T-helper 2 cell treated with Interferon-gamma antibody and Interleukin-4, amounts not matched to agents 100 ng/mL and 5 ng/mL, for 36 hours (primary cell): Measurements from ENCODE around the gene SPATS1. TPM values are rescaled to one million over a fixed set of nuclear protein-coding genes. Genes with fewer than 3 reads are reported as not detected.

ENCODE experiments used
- intact Hi-C: fragments of 100-400 bp; cut with micrococcal nuclease; formaldehyde crosslinking; loops from one replicate; pipeline ENCODE4 v1.15.1; 2023
- total RNA-seq: library from RNA; stranded (reverse); gene quantifications from 2 replicates; pipeline ENCODE4 v1.2.3, GENCODE V29; 2022

The SPATS1 gene
- total RNA-seq, 1 donor from 2014 or later, result not detected

DNA sequence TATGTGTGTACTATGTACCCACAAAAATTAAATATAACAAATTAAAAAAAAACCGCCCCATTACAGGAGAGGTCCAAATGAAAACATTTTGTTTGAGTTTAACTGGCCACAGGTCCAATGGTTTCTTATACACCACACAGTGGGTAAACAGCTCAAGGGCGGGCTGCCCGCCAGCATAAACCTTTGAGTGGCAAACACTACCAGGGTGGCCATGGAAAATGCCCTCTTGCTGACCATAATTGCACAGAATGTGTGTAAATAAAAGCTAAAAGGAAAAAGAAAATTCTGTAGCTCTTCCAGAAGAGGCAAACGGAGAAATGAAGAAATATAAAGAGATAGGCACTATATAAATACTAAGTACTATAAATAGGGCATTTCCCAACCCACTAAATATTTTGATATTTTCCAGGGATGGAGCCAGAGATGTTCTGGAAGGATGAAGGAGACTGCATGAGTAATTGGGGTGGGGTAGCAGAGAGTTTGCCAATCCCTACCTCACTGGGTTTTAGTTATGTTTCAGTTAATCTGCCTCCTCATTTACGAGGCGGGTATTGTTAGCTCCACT, 44.0 kb downstream of the SPATS1 start:
- intact Hi-C loops, result loop anchor here (5.0 kb wide), 2 partner anchors 74 to 119 kb away; partner anchors contain the start of genes AARS2 and NFKBIE

GRCh38 chr6:44386929-44387345, 44.5 kb downstream of the SPATS1 start:
- intact Hi-C loops, result loop anchor here (1.0 to 5.0 kb wide), 3 partner anchors 75 to 1624 kb away; partner anchors contain the start of genes AARS2 and NFKBIE

GRCh38 chr6:44387346-44388134, 45.1 kb downstream of the SPATS1 start, which contains the start of gene CDC5L:
CDC5L (plus strand) TSS chr6:44387706; CDS start chr6:44387824, 118 bp downstream.
- intact Hi-C loops, result loop anchor here (1.0 to 5.0 kb wide), 3 partner anchors 75 to 1624 kb away; partner anchors contain the start of genes AARS2 and NFKBIE

DNA sequence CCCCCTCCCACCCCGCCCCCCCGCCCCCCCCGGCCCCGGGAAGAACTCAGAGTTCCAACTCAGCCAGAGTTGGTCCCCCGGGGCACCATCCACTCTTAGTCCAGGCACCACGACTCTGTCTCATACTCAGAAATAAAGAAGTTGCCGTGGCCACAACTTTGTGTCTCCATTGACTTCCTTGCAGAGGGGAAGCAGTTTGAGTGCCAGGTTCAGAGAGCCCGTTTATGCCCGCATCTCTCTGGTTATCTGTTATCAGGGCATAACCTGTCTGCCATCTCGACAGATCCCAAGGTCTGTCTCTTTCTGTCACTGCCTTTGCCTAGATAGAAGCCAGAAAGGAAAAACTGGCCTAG, 45.7 kb downstream of the SPATS1 start:
- intact Hi-C loops, result loop anchor here (5.0 kb wide), 2 partner anchors 76 to 121 kb away; partner anchors contain the start of genes AARS2 and NFKBIE

GRCh38 chr6:44388887-44389286, 46.4 kb downstream of the SPATS1 start:
- intact Hi-C loops, result loop anchor here (5.0 kb wide), 2 partner anchors 77 to 122 kb away; partner anchors contain the start of genes AARS2 and NFKBIE

GRCh38 chr6:44390158-44390683, 47.8 kb downstream of the SPATS1 start:
- intact Hi-C loops, result no loop called here

Other genes starting within 250 kb of the SPATS1 start
- 54.4 and 56.4 TPM in 2 replicates for gene MRPL14, start 215.2 kb upstream of the SPATS1 start, total RNA-seq
- 10.4 and 11.1 TPM in 2 replicates for gene TMEM63B, start 215.1 kb upstream of the SPATS1 start, total RNA-seq
- gene CAPN11, start 183.8 kb upstream of the SPATS1 start, total RNA-seq, result not detected in 2 replicates
- not detected in 2 replicates for gene MYMX, start 125.7 kb upstream of the SPATS1 start, total RNA-seq
- 58.3 and 59.9 TPM in 2 replicates for gene SLC29A1, start 119.1 kb upstream of the SPATS1 start, total RNA-seq
- gene HSP90AB1, start 95.5 kb upstream of the SPATS1 start, total RNA-seq, result 884 and 889 TPM in 2 replicates
- 30.4 and 30.7 TPM in 2 replicates for gene SLC35B2, start 85.1 kb upstream of the SPATS1 start, total RNA-seq
- gene NFKBIE, start 77.1 kb upstream of the SPATS1 start, total RNA-seq, result 14.6 and 16.9 TPM in 2 replicates
- not detected in 2 replicates for gene TMEM151B, start 72.2 kb upstream of the SPATS1 start, total RNA-seq
- gene AARS2, start 29.3 kb upstream of the SPATS1 start, total RNA-seq, result 17.5 TPM in 2 replicates
- gene CDC5L, start 45.1 kb downstream of the SPATS1 start, total RNA-seq, result 27.1 and 27.3 TPM in 2 replicates